Left forelimb (tissue), 1 donor: ENCODE data around the gene NUFIP1.
"Not testable (repeated sequence)": the region's sequence is repeated elsewhere in the genome, so short reads cannot be mapped to it uniquely, and the experiment has no call there.

Source experiments
- DNase-seq: peaks from one replicate; pipeline ENCODE4 v3.0.0-alpha.2; 2018; ENCODE audit warnings: low spot score

Gene NUFIP1

GRCh38 chr13:44919104-44919804 is 70.0 kb downstream of the NUFIP1 start:
- peak; percentile 52 for DNase-seq

DNA sequence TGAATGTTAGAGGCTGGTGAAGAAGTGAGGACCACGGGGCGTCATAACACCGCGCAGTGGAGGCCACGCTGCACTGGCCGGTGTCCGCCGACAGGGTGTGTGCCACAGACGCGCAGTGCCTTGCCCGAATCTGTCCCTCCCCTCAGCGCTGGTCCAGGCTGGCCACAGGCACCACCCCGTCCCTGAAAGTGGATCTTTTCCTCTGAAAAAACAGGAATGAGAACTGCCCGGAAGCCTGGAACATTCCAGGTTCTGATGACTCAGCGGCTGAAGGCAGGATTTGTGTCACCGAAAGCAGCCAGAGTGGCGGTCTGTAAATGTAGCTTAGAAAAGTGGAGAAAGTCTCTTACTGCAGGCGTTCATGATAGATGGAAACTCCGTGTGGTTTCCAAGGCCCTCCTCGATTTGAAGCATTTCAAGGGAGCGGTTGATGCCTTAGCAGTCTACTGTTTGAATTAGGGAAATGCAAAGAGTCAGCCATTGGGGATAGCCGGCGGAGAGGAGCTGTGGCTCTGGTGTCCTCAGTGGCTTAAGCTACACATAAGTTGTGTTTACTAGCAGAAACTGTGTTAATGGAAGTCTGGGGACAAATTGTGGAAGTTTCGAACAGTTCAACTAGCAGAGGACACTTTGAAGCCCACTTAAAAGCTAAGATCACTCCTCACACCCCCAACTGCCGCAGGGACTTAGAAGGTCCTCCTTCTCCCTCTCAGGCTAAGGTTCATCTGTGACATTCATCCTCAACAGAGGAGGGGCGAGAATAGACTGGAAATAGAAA is 70.8 kb downstream of the NUFIP1 start:
- DNase-seq = peak; percentile 94

DNA sequence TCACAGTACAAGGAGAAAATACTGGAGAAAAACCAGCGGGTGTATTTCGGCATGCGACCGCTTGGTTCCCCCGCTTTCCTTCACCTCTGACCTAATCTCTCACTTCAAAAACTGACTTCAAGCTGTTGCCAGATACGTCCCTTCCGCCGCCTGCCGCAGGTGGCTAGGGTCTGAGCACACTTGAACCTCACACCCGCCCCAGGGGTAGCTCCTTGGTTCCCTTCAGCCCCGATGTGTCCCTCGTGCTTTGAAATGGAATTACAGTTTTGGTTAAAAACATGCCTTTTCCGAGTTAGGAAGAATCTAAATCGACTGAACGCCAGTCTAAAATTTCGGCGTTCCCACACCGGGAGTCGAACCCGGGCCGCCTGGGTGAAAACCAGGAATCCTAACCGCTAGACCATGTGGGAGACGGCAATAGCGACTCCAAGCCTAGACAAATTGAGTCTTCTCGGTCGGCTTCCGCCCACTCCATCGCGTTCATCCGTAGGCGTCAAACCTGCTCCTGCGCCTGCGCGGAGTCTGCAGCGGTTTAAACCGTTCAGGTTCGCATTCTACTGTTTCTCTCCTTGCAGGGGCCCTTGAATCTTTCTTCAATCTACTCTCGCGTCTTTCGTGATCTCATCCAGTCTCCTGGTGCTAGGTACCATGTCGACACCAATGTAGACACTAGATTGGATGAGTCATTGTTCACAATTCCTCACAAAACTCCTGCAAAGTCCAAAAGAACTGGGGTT is 71.5 kb downstream of the NUFIP1 start:
- DNase-seq = peak; percentile 99

- peak; percentile 15 for DNase-seq
Measured at GRCh38 chr13:44912278-44913016, 76.8 kb downstream of the NUFIP1 start.

DNA sequence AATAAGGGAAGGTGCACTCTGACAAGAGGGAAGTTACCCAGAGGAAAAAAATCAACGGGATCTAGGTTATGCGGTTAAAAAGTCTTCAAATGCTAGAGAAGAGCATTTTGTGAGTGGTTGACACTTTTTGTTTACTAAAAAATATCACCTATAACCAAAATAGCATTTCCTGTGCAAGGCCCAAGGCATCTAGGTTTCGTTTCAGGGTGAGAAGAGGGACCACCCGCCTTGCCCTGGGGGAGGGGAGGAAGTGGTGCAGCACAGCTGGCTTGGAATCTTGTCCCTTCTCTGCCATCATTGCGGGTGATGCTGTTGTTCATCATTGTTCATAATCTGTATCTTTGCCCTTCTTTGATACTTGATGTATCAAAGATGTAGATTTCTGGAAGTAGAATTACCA is 80.6 kb downstream of the NUFIP1 start:
- DNase-seq = no peak

DNA sequence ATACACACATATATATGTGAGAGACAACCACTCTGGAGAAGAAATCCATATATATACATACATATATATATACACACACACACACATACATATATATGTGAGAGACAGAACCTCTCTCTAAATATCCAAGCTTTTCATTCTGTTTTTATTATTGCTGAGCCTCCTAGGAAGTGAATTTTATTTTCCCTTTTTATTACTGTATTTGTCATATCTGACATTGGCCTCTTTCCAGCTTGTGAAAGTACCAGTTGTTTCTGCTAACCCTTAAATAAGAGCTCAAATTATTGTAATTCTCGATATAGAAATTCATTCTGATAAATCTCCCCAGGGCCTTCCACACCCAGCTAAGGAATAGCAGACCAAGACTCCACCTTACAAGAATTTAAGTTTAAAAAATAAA is 81.0 kb downstream of the NUFIP1 start:
- DNase-seq = no peak

DNA sequence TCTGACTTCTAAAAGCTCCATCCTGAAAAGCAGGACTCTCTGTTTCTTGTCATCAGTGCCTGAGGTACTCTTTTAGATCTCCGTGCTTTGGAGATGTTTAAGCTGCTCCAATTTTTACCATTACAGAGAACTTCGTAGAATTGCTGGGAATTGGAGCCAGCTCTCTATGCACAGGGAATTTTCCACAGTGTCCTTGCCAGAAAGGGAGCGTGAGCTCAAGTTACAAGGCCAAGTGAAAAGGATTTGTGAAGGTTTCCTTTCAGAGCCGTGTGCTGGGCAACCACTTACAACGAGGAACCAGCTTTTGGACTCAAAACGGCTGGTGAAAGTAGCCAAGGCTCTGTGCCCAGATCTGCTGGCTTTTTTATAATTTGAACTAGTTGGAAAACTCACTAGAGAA is 82.6 kb downstream of the NUFIP1 start:
- peak; percentile 86 for DNase-seq

DNA sequence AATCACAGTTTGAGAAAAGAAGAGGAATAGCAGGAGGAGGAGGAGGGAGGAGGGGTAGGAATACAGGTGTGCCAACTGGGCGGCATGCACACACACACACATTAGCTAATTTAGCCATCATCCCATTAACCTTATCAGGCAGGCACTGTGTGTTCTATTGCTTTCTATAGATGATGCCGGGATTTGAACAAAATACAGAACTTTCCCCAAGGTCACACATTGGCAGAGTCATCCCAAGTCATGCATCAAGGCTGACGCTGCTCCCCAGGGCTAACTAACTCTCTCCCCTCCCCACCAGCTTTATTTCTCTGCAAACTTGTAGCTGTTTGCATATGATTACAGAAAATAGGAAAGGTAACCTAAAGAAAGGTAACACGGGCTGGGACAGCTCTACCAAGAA is 83.0 kb downstream of the NUFIP1 start:
- DNase-seq = no peak

DNA sequence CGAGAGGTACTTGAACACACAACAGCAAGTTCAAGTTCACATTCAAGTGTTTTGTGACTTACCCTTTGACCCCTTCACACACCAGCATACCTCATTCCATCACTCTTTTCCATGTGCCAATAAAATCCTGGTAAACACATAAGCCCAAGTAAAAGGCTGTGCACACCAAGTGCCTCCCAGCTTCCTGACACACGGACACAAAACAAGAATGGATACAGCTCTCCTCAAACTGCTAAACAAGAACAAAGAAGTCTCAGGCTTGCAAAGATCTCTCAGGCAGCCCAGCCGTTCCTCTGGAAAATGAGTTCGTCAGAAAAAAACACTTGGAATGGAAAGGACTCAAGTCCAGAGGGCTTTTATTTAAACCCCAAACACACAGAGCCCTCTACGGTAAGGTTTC is 83.7 kb downstream of the NUFIP1 start:
- no peak for DNase-seq

DNA sequence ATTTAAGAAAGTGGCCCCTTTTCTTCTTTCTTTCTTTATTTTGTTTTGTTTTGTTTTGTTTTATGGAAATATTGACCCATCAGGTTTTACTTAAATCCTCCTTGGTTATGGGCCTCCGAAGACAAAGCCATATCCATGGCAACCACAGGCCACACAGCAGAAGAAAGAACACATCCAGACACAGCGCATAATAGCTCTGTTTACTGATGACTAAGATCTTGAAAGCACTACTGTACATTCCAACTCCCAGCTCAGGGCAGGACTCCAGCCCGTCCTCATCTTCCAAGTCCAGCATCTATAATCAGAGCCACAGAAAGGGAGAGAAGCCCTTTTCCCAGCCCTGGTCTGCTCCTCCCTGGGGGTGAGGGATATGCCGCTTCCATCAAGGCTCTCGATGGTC is 84.3 kb downstream of the NUFIP1 start:
- DNase-seq = peak; percentile 90

GRCh38 chr13:44903574-44903985 is 85.7 kb downstream of the NUFIP1 start:
- peak; percentile 89 for DNase-seq

DNA sequence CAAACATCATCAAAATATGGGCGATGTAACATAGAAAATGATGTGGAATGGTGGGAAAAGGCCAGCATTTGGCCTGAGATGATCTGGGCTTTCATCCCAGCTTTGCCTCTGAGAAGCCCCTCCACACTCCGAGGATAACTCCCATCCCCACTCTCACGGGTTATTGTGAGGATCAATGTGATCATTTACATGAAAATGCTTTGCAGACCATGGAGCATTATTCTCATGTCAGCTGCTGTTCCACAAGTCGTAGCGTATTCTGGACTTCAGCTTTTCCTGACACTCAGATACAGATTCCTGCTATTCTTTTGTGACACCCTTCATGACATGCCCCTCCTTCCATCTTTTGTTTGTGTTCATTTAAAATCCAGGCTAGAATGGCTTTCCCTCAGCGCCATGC is 86.5 kb downstream of the NUFIP1 start:
- no peak for DNase-seq

- no peak for DNase-seq
Measured at GRCh38 chr13:44899967-44900366, 89.3 kb downstream of the NUFIP1 start.

DNA sequence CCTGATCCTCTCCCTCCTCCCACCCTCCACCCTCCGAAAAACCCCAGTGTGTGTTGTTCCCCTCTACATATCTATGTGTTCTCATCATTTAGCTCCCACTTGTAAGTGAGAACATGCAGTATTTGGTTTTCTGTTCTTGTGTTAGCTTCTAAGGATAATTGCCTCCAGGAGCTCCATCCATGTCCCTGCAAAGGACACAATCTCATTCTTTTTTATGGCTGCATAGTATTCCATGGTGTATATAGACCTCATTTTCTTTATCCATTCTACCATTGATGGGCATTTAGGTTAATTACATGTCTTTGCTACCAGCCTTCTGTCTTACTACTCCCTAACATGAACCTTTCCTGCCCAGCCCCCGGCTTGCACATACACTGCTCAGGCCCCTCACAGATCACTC is 91.0 kb downstream of the NUFIP1 start:
- not testable (repeated sequence) for DNase-seq

GRCh38 chr13:44895953-44896335 is 93.3 kb downstream of the NUFIP1 start:
- DNase-seq = no peak

DNA sequence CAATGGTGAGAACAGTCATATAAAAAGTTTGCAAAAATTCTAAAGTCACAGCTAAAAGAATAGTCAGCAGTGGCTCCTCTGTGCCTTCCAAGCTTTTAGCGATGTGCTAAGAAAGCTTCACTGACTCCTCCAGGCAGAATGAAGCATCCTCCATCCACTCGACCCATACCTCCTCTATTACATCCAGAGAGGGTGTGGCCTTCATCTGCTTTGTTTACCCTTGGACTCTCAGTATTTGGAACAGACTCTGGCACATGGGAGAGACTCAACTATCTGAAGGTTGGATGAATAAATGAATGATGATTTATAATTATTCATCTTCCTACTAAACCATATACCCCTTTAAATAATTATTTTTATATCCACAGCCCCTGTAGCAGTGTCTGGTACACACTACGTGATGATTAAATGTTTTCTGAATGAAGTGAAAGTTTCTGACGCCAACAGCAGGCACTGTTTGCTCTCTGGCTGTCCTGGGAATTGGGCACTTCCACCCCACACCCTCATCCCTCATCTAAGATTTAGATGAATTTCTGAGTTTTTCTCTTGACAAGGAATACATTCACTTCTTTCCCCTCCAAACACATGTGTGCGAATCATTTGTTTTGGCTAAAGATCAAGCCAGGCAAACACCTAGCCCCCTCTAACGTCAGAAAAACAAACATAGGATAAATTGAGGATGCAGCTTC is 93.9 kb downstream of the NUFIP1 start:
- no peak for DNase-seq

DNA sequence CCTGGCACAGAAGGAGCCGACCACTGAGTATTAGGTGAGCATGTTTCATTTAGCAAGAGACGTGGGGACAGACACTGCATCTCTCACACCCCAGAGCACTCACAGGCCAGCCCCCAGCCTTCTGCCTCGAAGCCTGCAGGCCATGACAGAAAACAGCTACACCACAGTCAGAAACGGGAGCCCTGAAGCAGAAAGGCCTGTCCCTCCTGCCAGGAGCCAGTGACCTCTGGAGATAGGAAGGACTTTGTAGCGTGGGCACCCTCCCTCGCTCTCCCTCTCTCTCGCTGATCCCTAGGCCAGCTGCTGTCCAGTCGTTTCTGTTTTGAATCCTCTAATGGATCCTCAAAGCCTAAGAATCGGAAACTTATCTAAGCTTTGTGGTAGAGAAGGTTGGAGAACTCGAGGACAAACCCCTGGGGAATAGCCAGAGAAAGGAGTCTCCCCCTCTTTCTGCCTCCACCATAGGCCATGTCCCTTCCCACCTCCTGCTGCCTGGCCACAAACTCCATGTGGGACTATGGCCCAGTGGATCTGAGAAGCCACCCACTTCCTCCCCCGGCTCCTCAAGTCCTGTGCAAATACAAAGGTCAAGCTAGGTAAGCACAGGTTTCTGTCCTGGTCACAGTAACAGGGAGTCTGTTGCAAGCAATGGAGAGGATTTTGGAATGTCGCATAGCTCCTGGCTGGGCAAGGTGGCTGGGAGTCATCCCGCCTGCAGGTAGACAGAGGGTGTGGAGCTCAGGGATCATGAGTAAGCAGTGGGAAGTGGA is 95.1 kb downstream of the NUFIP1 start:
- no peak for DNase-seq
